ENCODE data around the gene CHKB.

Gene CHKB

DNA sequence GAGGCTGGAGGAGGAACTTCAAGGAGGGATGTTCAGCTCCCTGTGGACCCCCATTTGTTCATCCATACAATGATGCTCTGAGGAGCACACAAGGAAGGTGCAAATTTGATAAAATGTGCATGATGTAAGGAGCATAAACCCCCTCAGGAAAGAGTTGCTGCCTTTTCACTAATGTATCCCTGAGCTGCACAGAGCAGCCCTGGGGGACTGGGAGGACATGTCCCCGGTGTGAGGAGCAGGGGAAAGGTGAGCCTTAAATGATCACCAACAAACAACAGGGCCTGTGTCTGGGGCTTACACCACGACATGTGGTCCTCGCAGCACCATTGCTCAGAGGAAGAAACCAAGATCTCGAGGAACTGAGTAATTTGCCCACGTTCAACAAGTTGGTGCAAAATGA, 14.4 kb upstream of the CHKB start:
- no peak for DNase-seq

GRCh38 chr22:50595189-50595588, 12.5 kb upstream of the CHKB start:
- DNase-seq: no peak

DNA sequence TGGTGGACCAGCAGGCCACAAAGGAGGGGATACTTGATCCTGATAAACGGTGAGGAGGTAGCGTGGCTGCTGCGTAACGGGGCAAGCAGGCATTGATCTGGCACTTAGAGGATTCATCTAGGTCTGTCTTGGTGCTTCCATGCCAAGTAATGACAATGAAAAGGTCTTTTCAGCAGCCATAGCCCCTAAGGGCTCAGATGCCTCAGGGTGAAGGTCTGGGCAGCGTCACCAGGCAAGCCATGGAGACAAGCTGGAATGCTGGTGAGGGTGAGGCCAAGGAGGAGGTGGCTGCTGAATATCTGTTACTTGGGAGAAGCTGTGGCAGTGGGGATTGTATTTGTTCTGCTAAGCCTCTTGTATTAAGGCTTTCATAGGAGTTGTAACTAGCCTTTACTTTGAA, 4.8 kb upstream of the CHKB start:
- DNase-seq: no peak

GRCh38 chr22:50586416-50586815, 3.8 kb upstream of the CHKB start:
- DNase-seq: no peak

GRCh38 chr22:50585781-50586180, 3.1 kb upstream of the CHKB start:
- no peak for DNase-seq

- no peak for DNase-seq
Observed at GRCh38 chr22:50585238-50585637, 2.6 kb upstream of the CHKB start.

DNA sequence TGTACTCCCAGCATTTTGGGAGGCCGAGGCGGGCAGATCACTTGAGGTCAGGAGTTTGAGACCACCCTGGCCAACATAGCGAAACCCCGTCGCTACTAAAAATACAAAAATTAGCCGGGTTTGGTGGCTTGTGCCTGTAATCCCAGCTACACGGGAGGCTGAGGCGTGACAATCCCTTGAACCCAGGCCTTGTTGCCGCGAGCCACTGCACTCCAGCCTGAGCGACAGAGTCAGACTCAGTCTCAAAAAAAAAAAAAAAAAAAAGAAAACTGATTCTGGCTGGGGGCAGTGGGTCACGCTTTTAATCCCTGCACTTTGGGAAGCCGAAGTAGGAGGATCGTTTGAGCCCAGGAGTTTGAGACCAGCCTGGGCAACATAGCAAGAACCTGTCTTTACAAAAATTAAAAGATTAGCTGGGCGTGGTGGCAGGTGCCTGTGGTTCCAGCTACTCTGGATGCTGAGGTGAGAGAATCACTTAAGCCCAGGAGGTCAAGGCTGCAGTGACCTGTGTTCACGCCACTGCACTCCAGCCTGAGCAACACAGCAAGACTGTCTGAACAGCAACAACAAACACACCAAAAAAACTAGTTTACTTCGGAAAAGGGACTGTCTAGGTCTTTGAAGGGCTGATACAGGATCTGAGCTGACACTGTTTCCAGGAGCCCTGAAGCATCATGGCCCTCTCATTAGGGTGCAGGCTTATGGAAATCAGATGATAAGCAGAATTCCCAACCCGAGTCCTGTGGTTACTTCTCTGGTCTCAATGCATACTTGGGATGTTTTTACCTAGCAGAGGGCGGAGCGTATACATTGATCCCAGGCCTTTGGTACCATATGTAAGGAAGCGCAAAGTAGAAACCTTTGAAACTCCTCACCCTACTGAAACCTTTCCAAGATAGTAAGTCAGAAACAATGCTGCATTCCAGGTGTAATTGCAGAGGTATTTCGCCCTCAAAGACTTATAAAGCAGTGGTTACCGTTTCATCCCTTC, 1.8 kb upstream of the CHKB start:
- DNase-seq: no peak

DNA sequence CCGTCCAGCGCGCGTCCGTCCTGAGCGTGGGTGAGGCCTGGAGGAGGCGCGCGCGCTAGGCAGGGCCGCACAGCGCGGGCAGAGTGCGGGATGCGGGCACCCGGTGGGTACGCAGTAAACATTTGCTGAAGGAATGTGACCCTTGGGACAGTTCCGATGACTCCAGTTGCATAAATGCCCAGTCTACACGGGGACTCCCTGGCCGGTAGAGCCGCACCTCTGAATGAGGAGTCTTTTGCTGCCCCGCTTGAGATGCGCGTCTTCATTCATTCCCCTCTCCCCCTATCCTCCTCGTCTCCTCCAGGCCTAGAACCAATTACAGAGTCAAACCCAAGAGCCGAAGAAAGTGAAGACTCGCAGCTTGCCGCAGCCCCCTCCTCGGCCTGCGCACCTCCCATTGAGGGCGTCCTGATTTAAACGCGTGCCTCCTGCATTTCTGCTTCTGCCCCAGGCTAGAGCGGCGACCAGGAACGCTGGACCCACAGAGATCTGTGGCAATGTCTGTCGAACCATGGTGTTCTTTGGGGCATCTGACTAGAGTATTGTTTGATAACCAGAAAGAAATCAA, 729 bp upstream of the CHKB start:
- no peak for DNase-seq

- no peak for DNase-seq
Observed at GRCh38 chr22:50581950-50582492, 628 bp downstream of the CHKB start.

DNA sequence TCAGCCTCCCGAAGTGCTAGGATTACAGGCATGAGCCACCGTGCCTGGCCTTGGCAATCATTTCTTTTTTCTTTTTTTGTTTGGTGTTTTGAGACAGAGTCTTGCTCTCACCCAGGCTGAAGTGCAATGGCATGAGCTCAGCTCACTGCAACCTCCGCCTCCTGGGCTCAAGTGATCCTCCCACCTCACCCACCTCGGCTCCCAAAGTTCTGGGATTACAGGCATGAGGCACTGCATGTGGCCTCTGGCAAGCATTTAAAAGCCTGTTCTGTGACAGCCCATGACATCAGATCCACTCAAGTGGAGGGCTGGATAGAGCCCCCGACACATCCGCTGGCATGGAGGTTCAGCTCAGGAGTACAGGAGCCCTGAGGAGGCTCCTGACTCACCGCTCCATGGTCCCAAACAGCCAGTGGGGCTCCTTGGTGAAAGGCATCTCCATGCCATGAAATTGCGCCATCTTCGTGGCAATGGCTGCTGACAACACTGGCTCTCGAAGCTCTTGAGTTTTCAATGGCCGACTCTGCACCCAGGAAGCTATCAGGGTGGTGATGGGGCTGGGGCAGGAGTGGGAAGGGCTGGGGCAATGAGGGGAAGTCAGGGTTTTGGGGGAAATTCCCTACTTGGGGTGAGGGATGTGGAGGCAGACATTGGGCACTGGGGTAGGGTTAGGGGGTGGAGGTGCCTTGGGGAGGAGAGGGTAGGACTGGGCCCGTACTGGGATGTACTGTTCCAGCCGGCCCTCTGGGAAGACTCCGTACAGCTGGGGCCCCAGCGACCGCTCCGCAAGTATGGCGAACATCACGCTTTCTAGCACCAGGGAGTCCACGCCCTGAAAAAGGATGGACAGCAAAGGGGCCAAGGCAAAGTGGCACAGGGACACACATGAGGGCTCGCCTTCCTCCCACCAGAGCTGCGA, 1.4 kb downstream of the CHKB start:
- DNase-seq: no peak

DNA sequence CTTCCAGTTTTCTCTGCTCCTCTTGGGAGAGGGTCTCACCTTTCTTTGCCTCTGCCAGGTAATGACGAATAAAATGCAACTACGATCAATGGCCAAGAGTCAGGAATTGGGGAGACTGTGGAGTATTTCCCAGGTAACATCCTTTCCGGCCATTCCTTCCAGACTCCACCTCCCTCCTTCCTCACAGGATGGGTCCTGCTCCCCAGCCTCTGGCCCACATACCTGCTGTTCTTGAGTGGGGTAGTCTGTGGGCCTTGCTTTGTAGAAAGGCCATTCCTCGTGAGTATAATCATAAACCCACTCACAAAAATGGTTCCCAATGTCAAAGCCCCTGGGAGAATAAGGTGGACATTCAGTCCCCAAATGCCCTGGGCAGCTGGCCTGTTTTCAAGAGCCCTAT, 2.9 kb downstream of the CHKB start:
- no peak for DNase-seq

DNA sequence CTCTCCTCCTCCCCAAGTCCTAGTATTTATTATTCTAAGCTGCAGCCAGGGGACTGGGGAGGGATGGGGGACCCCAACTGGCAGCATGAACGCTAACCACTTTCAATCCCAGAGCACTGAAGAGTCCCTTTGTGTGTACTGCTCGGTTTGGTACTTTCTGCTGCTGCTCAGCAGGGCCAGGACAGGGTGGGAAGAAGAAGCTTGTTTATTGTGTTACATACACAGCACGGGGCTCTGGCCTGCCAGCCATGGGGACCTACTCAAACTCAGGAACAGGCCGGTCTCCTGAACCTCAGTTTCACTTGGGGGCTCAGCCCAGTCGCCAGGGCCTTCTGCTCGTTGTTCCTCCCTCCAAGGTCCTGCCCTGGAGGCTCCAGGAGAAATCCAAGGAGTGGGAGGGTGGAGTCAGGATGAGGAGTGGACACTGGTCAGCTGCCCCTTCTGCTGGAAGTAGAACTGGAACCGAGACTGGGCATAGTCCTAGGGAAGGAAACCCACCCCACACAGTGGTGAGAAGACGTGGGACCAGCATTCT, 3.8 kb downstream of the CHKB start:
- DNase-seq: no peak

- no peak for DNase-seq
Observed at GRCh38 chr22:50577987-50578775, 4.5 kb downstream of the CHKB start, which contains the start of gene CPT1B. Gene CPT1B (minus strand): TSS chr22:50578427. CDS start chr22:50577915, 512 bp downstream.

- DNase-seq: no peak
Observed at GRCh38 chr22:50577697-50577986, 5.0 kb downstream of the CHKB start.

DNA sequence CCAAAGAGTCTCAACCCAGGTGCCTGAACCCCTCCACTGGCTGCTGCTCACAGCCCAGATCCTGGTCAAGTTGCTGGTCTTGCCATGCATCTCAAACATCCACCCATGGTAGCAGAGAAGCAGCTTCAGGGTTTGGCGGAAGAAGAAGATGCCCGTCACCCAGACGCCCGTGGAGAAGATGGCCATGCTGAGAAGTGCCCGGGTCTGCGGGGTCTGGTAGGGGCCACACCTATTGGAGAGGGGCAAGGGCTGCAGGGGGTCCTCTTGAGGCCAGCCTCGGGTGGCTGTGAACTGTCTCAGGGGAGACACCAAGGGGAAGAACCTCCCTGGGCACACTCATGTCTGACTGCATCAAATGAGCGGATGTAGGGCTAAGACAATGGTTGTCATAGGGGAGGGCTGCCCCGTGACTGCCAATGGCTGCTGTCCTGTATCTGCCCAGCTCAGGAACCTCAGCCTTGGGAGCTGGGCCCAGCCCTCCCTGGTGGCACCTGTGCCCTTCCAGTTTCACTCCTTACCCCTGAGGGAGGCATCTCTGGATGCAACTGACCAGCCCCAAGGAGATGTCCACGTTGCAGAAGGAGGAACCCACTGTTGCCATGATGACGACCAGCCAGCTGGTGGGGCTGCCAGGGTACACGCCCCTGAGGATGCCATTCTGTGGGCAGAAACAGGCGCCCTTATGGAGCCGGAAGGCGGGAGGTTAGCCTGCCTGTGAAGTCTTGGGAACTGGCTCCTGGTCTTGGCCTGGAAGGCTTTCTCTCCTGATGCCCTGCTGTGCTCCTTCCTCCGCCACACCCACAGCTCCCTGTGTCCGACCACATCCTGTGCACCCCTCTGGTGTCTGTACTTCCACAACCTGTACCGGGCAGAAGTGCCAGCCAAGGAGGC, 5.6 kb downstream of the CHKB start:
- no peak for DNase-seq

GRCh38 chr22:50576070-50576469, 6.6 kb downstream of the CHKB start:
- no peak for DNase-seq

DNA sequence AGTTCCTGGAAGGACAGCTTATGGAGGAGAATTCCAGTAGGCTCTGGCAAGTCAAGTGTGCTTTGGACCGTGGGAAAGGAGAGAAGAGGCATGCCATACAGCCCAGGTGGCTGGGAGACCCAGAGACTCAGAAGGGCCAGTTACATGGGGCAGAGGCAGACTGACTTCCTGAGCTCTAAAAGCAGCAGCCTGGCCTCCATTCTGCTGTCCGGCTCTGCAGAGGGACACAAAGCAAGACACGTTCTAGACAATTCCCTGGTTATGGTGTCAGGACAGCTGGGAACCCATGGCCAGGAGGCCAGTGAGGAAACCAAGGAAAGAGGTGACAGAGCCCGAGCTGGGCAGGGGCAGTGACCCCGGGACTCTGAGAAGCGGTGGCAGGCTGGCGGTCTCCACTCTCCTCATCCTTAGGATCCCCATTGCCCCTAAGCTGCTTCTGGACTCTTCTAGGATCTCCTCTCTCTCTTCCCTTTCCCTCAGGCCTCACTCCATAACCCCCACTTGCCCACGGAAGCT, 7.2 kb downstream of the CHKB start:
- no peak for DNase-seq

- DNase-seq: no peak
Observed at GRCh38 chr22:50574383-50574755, 8.3 kb downstream of the CHKB start.

DNA sequence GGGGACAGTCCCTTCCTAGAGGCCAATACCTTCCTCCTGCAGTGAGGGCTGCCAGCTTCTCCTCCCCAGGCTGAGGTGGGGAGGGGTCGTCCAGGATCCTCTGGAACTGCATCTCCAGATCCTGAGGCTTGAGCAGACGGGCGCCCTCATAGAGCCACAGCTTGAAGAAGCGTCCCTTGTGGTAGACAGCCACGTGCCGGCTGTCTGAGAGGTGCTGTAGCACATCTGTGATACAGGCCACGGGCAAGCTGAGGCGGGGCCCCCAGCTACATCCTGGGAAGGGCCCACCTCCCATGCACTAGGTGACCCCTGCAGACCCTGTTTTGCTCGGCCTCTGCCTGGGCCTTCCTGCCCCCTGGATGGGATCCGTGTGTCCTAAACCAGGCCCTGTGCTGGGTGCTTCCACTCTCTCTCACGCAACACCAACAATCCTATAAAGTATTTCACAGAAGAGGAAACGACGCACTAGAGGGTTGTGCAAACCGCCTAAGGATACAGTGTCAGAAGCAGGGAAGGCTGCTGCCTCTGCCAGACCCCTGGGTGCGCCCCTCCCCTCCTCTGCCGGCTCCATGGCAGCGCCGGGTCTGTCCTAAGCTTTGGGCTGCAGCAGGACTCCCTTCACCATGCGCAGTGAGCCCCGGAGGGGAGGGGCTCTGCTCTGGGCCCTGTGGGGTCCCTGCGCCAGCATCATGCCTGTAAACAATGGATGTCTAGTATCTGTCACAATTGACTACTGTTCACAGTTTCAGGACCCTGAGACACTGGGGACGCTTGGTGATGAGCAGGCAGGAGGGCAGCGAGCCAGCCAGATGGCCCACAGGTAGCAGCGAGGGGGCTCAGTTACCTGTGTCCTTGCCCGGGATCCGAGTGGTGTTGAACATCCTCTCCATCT, 8.9 kb downstream of the CHKB start:
- DNase-seq: no peak

DNA sequence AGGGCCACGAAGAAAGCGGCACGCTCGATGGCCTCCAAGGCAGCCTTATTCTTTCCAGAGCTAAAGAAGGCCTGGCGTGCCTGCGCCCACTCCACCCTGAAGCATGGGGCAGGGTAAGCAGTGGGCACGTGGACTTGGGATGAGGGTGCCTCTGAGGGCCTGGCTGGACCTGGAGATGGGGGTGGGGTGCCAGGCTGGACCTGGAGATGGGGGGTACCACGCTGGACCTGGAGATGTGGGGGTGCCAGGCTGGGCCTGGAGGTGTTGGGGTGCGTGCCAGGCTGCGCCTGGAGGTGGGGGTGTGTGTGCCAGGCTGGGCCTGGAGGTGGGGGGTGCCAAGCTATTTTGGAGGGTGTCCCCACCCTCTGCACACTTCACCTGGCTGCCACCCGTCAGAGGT, 9.7 kb downstream of the CHKB start:
- DNase-seq: no peak
